NCI-H2107 treated with DMSO at 0.1 percent for 48 hours (cell line): ENCODE data around the gene ATP5F1C.

Experiments
- DNase-seq: peaks from one replicate; lab custom pipeline; 2025; ENCODE audit not compliant: unreplicated experiment; lab: John Stamatoyannopoulos, UW

ATP5F1C gene

GRCh38 chr10:7836571-7836970 lies 48.6 kb downstream of the ATP5F1C start:
- no peak for DNase-seq

- no peak for DNase-seq
Measured at GRCh38 chr10:7846591-7846990, 58.6 kb downstream of the ATP5F1C start.

- no peak for DNase-seq
Measured at GRCh38 chr10:7853226-7853842, 65.4 kb downstream of the ATP5F1C start.

- no peak for DNase-seq
Measured at GRCh38 chr10:7853890-7854289, 65.9 kb downstream of the ATP5F1C start.

- no peak for DNase-seq
Measured at GRCh38 chr10:7855205-7855604, 67.2 kb downstream of the ATP5F1C start.

- DNase-seq: no peak
Measured at GRCh38 chr10:7856678-7857077, 68.7 kb downstream of the ATP5F1C start.

GRCh38 chr10:7857262-7857661 lies 69.3 kb downstream of the ATP5F1C start:
- no peak for DNase-seq
